BJ (cell line): ENCODE data around the gene RFX1. TPM values are rescaled to one million over a fixed set of nuclear protein-coding genes. Genes with fewer than 3 reads are reported as not detected.

ENCODE experiments used
- CTCF ChIA-PET: fragments of 350-600 bp; formaldehyde crosslinking; extraction: SDS; loops from one replicate; lab custom pipeline; 2021; ENCODE audit warnings: antibody characterized with exemption, inconsistent platforms; lab: Yijun Ruan, JAX
- POLR2A ChIA-PET: fragments of 300-600 bp; sonication (Branson Sonifier 250); formaldehyde crosslinking; extraction: SDS; loops from one replicate; lab custom pipeline; 2021; ENCODE audit warnings: antibody characterized with exemption; lab: Charles Lee
- DNase-seq: peaks from one replicate; pipeline ENCODE4 v3.0.0-alpha.2; 2011; ENCODE audit warnings: low read depth
- H3K27me3 ChIP-seq: 2 replicates; pipeline ENCODE4 v1.6.0; 2011; ENCODE audit warnings: low read length; ENCODE audit not compliant: control insufficient read depth, insufficient read depth
- H3K36me3 ChIP-seq: 2 replicates; pipeline ENCODE4 v1.5.1; 2011; ENCODE audit warnings: low read length; ENCODE audit not compliant: control insufficient read depth, insufficient read depth
- H3K4me3 ChIP-seq: 2 replicates; pipeline ENCODE4 v1.5.1; 2011; ENCODE audit warnings: low read depth, mild to moderate bottlenecking, control low read depth, low read length
- polyA plus RNA-seq: library from polyadenylated mRNA; depleted of rRNA; stranded (reverse); fragments of >200 nt; gene quantifications from 2 replicates; pipeline ENCODE4 v1.2.3, GENCODE V29; 2011
- TF ChIP-seq, protein P1 (sequence below): IDR thresholded peaks from 2 replicates; pipeline ENCODE4 v1.5.1; 2011; ENCODE audit warnings: low read depth, mild to moderate bottlenecking, control low read depth, inconsistent platforms, low read length, moderate library complexity; ENCODE audit not compliant: insufficient read depth

RFX1 gene
- polyA plus RNA-seq, 1 experiment, result 0.78 TPM

DNA sequence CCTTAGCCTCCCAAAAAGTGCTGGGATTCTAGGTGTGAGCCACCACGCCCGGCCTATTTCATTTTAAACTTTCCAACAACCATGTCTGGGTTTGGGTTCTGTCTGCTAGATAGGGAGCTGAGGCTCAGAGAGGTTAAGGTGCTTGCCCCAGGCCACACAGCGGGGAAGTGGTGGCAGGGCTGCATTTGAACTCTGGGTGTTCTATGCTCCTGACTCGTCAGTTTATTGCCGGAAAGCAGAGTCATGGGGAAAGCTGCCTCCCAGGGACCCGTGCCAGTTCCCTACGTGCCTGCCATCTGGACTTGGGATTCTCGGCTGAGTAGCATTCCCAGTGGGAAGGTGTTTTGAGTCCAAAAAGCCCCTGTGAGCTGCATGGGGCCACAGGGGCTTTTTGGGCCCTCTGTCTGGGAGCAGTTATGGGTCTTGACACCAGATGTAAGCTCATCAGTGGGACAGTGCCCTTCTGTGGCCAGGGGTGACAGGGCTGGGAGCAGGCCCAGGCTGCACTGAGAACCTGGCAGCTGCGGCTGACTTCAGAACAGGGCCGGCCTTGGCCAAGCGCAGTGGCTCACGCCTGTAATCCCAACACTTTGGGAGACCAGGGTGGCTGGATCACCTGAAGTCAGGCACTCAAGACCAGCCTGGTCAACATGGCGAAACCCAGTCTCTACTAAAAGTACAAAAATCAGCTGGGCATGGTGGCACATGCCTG is 10.9 kb downstream of the RFX1 start:
- peak; percentile 29 for DNase-seq
- ChIA-PET CTCF (no interaction called here), POLR2A (no interaction called here)
- Histone ChIP-seq H3K36me3 (peaks cover 8% of the 10 kb centered on the region), H3K4me3 (no peak overlapping the region), H3K27me3 (no peaks in the 10 kb centered on the region)
- TF ChIP-seq, protein P1, sequence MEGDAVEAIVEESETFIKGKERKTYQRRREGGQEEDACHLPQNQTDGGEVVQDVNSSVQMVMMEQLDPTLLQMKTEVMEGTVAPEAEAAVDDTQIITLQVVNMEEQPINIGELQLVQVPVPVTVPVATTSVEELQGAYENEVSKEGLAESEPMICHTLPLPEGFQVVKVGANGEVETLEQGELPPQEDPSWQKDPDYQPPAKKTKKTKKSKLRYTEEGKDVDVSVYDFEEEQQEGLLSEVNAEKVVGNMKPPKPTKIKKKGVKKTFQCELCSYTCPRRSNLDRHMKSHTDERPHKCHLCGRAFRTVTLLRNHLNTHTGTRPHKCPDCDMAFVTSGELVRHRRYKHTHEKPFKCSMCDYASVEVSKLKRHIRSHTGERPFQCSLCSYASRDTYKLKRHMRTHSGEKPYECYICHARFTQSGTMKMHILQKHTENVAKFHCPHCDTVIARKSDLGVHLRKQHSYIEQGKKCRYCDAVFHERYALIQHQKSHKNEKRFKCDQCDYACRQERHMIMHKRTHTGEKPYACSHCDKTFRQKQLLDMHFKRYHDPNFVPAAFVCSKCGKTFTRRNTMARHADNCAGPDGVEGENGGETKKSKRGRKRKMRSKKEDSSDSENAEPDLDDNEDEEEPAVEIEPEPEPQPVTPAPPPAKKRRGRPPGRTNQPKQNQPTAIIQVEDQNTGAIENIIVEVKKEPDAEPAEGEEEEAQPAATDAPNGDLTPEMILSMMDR, result no peak

DNA sequence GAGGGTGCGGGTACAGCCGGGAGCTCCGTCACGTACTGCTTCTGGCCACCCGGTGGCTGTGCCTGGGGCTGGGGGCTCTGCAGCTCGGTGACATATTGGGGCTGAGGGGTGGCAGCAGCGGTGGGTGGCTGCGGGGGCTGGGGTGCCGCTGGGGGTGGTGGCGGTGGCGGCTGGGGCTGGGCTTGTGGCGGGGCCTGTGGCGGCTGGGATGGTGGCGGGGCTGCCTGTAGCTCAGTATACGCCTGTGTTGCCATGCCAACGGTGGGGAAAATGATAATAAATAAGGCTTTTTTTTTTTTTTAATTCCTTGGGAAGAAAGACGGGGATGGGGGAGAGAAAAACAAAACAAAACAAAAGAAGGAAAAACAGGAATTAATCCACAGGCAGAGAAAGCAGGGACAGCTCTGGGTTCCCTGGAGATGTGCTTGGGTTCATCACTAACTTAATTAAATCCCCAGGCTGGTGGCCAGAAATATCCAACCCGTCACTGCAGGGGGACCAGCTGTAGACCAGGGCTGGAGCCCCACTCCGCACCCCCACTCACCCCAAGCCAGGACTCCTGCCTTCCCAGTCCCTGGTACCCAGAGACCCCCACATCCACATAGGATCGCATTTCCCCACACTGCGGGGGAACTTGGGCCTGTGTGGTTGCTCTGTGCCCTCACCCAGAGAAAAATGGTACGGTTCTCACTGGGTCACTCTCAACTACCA is 12.4 kb downstream of the RFX1 start:
- ChIA-PET CTCF (interaction anchor here (1.0 kb wide), 1 partner anchor 49 kb away, joined by 3 read pairs; no protein-coding TSS in a partner anchor), POLR2A (no interaction called here)
- Histone ChIP-seq H3K4me3 (no peak overlapping the region), H3K36me3 (peaks cover 10% of the 10 kb centered on the region), H3K27me3 (no peaks in the 10 kb centered on the region)
- DNase-seq, result no peak
- TF ChIP-seq, protein P1, result no peak

DNA sequence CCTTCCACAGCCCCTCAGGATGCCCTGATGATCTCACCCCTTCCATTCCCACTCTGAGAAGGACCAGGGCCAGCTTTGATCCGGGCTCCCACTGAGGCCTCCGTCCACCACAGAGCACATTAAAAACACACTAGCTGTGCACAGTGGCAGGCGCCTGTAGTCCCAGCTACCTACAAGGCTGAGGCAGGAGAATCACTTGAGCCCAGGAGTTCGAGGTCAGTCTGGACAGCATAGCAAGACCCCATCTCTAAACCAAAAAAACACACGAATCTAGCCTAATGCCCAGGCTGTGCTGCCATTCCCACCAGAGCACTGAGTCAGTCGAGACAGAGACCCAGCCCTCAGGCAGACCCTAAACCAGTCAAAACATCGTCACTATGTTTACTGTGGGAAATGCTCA is 14.1 kb downstream of the RFX1 start:
- TF ChIP-seq, protein P1, result no peak
- POLR2A ChIA-PET, result no interaction called here
- CTCF ChIA-PET, result no interaction called here
- no peak overlapping the region for H3K4me3 ChIP-seq
- H3K36me3 ChIP-seq, result peaks cover 9% of the 10 kb centered on the region
- no peaks in the 10 kb centered on the region for H3K27me3 ChIP-seq
- DNase-seq, result no peak

- POLR2A ChIA-PET, result no interaction called here
- TF ChIP-seq, protein P1, result no peak
- H3K36me3 ChIP-seq, result peaks cover 9% of the 10 kb centered on the region
Measured at GRCh38 chr19:13990085-13990484, 16.0 kb downstream of the RFX1 start.

DNA sequence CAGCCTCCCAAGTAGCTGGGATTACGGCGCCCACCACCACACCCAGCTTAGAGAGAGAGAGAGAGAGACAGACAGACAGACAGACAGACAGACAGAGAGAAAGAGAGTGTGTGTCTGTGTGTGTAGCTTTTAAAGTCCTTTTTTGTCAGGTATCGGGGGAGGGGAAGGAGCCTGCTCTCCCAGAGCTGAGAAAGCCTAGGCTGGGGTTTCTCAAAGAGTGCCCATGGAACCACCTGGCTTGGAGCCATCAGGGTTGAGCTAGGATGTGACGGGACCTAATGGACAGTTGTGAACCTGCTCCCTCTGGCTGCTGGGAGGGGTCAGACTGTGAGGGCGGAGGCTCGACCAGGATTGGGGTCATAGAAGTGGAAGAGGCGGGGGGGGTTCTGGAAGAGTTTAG is 16.6 kb downstream of the RFX1 start:
- H3K36me3 ChIP-seq, result peaks cover 9% of the 10 kb centered on the region
- TF ChIP-seq, protein P1, result no peak
- ChIA-PET POLR2A (no interaction called here), CTCF (no interaction called here)
- no peak for DNase-seq
- H3K27me3 ChIP-seq, result no peaks in the 10 kb centered on the region
- H3K4me3 ChIP-seq, result no peak overlapping the region

More at GRCh38 chr19:13990085-13990484, 16.0 kb downstream of the RFX1 start:
- CTCF ChIA-PET, result interaction anchor here (1.0 kb wide), 1 partner anchor 41 kb away, joined by 4 read pairs; the partner anchor contains the start of gene IL27RA
- Histone ChIP-seq H3K4me3 (no peak overlapping the region), H3K27me3 (no peaks in the 10 kb centered on the region)
- no peak for DNase-seq
